Cardiac muscle cell (in vitro differentiated cells and primary cell): ENCODE data around the gene PCSK5. TPM values are rescaled to one million over a fixed set of nuclear protein-coding genes. Genes with fewer than 3 reads are reported as not detected.

ENCODE experiments used
- DNase-seq, 2 donors: peaks; one replicate each; pipeline versions ENCODE4 v3.0.0 to v3.0.0-alpha.2; 2010 to 2017; ENCODE audit warnings: low read depth in 1 of 2, low spot score in 1 of 2
- H3K27ac ChIP-seq: fragments of 200-600 bp; sonication (generic); 2 replicates; pipeline ENCODE4 v1.5.1; 2016
- H3K27me3 ChIP-seq: fragments of 200-600 bp; sonication (generic); 2 replicates; pipeline ENCODE4 v1.6.0; 2016; ENCODE audit warnings: control low read depth
- H3K36me3 ChIP-seq: fragments of 200-600 bp; sonication (generic); 2 replicates; pipeline ENCODE4 v1.5.1; 2016; ENCODE audit warnings: control low read depth
- H3K4me1 ChIP-seq: fragments of 200-600 bp; sonication (generic); 2 replicates; pipeline ENCODE4 v1.8.1; 2017; ENCODE audit warnings: low read depth, mild to moderate bottlenecking, mixed run types
- H3K4me3 ChIP-seq: fragments of 200-600 bp; sonication (generic); 2 replicates; pipeline ENCODE4 v1.5.1; 2016; ENCODE audit warnings: mild to moderate bottlenecking
- H3K9me3 ChIP-seq: fragments of 200-600 bp; sonication (generic); 2 replicates; pipeline ENCODE4 v1.5.1; 2017; ENCODE audit warnings: low read depth, mild to moderate bottlenecking, control low read depth
- CTCF ChIP-seq: IDR thresholded peaks from 2 replicates; pipeline ENCODE4 v1.5.1; 2012; ENCODE audit warnings: low read depth, mild to moderate bottlenecking, low read length
- polyA plus RNA-seq: library from polyadenylated mRNA; unstranded; fragments of >200 nt; fragmentation: Nextera tagmentation; extraction: Ambion mirVana; gene quantifications from 2 replicates; pipeline ENCODE4 v1.2.1, GENCODE V29; 2016
- total RNA-seq: library from RNA; depleted of rRNA; stranded (reverse); fragments of >200 nt; gene quantifications from 2 replicates; pipeline ENCODE4 v1.2.3, GENCODE V29; 2016

The PCSK5 gene
- total and polyA plus RNA-seq, 2 experiments from 2014 or later, result 6.8 to 9.6 TPM

GRCh38 chr9:75941066-75941465 is 50.6 kb downstream of the PCSK5 start:
- no peaks in the 10 kb centered on the region for H3K4me1 ChIP-seq
- H3K9me3 ChIP-seq, result no peaks in the 10 kb centered on the region
- H3K4me3 ChIP-seq, result no peak overlapping the region
- no peak for DNase-seq
- no peak for TF ChIP-seq CTCF
- no peaks in the 10 kb centered on the region for H3K36me3 ChIP-seq
- no peak overlapping the region for H3K27ac ChIP-seq
- no peaks in the 10 kb centered on the region for H3K27me3 ChIP-seq

- no peak for TF ChIP-seq CTCF
- Histone ChIP-seq H3K4me3 (no peak overlapping the region), H3K36me3 (no peaks in the 10 kb centered on the region), H3K9me3 (no peaks in the 10 kb centered on the region), H3K27me3 (no peaks in the 10 kb centered on the region), H3K27ac (no peak overlapping the region), H3K4me1 (no peaks in the 10 kb centered on the region)
- DNase-seq, result no peak
Observed at GRCh38 chr9:75941577-75942311, 51.3 kb downstream of the PCSK5 start.

GRCh38 chr9:75946766-75947165 is 56.3 kb downstream of the PCSK5 start:
- Histone ChIP-seq H3K4me1 (no peaks in the 10 kb centered on the region), H3K27me3 (no peaks in the 10 kb centered on the region), H3K27ac (no peak overlapping the region), H3K36me3 (no peaks in the 10 kb centered on the region), H3K4me3 (no peak overlapping the region), H3K9me3 (no peaks in the 10 kb centered on the region)
- no peak for TF ChIP-seq CTCF
- DNase-seq, result no peak

- no peaks in the 10 kb centered on the region for H3K36me3 ChIP-seq
- H3K27ac ChIP-seq, result no peak overlapping the region
- H3K4me1 ChIP-seq, result no peaks in the 10 kb centered on the region
- TF ChIP-seq CTCF, result no peak
- no peak for DNase-seq
- H3K9me3 ChIP-seq, result no peaks in the 10 kb centered on the region
- no peak overlapping the region for H3K4me3 ChIP-seq
- H3K27me3 ChIP-seq, result no peaks in the 10 kb centered on the region
Observed at GRCh38 chr9:75947233-75947632, 56.8 kb downstream of the PCSK5 start.

GRCh38 chr9:75950998-75951397 is 60.5 kb downstream of the PCSK5 start:
- peak in 1 of 2 donors; percentile 21 for DNase-seq

More at GRCh38 chr9:75950998-75951397, 60.5 kb downstream of the PCSK5 start:
- no peaks in the 10 kb centered on the region for H3K27me3 ChIP-seq
- H3K4me1 ChIP-seq, result no peaks in the 10 kb centered on the region
- TF ChIP-seq CTCF, result no peak
- H3K27ac ChIP-seq, result no peak overlapping the region
- no peak overlapping the region for H3K4me3 ChIP-seq
- no peaks in the 10 kb centered on the region for H3K9me3 ChIP-seq
- H3K36me3 ChIP-seq, result no peaks in the 10 kb centered on the region
